H9 (cell line): ENCODE data around the gene ARAP2. TPM values are rescaled to one million over a fixed set of nuclear protein-coding genes. Genes with fewer than 3 reads are reported as not detected.

Experiments
- DNase-seq: peaks from one replicate; pipeline ENCODE4 v3.0.0-alpha.2; 2017
- H2AFZ ChIP-seq: one replicate; pipeline ENCODE4 v1.6.1; 2013; ENCODE audit warnings: mild to moderate bottlenecking, low read length, control low read depth, moderate library complexity
- H2AK5ac ChIP-seq: 2 replicates; pipeline ENCODE4 v1.6.1; 2013; ENCODE audit warnings: low read length, control low read depth, mixed read lengths; ENCODE audit not compliant: insufficient read length
- H2BK120ac ChIP-seq: one replicate; pipeline ENCODE4 v1.6.1; 2013; ENCODE audit warnings: low read depth, mild to moderate bottlenecking, low read length, control low read depth, inconsistent platforms; ENCODE audit not compliant: poor library complexity, severe bottlenecking
- H2BK12ac ChIP-seq: 2 replicates; pipeline ENCODE4 v1.6.1; 2013; ENCODE audit warnings: low read length, control low read depth, mixed read lengths, low read depth; ENCODE audit not compliant: insufficient read length
- H2BK15ac ChIP-seq: 2 replicates; pipeline ENCODE4 v1.6.1; 2013; ENCODE audit warnings: low read depth, low read length, control low read depth
- H2BK20ac ChIP-seq: one replicate; pipeline ENCODE4 v1.6.1; 2013; ENCODE audit warnings: low read depth, mild to moderate bottlenecking, low read length, control low read depth, inconsistent platforms; ENCODE audit not compliant: poor library complexity, severe bottlenecking
- H2BK5ac ChIP-seq: 2 replicates; pipeline ENCODE4 v1.6.1; 2013; ENCODE audit warnings: low read length, control low read depth, mixed read lengths; ENCODE audit not compliant: insufficient read length
- H3K14ac ChIP-seq: 2 replicates; pipeline ENCODE4 v1.6.1; 2013; ENCODE audit warnings: low read length, control low read depth; ENCODE audit not compliant: insufficient read depth
- H3K18ac ChIP-seq: 2 replicates; pipeline ENCODE4 v1.6.1; 2013; ENCODE audit warnings: low read depth, mild to moderate bottlenecking, mixed read lengths, low read length, control low read depth; ENCODE audit not compliant: insufficient read length
- H3K23ac ChIP-seq: 2 replicates; pipeline ENCODE4 v1.6.1; 2013; ENCODE audit warnings: low read length, control low read depth, mixed read lengths, low read depth; ENCODE audit not compliant: insufficient read length
- H3K23me2 ChIP-seq: 2 replicates; pipeline ENCODE4 v1.6.1; 2013; ENCODE audit warnings: low read depth, mild to moderate bottlenecking, mixed read lengths, low read length, control low read depth; ENCODE audit not compliant: insufficient read length, poor library complexity, severe bottlenecking
- H3K27ac ChIP-seq: 2 replicates; pipeline ENCODE4 v1.5.1; 2013; ENCODE audit warnings: low read length, control low read depth, mixed read lengths, low read depth; ENCODE audit not compliant: insufficient read length
- H3K27me3 ChIP-seq: 2 replicates; pipeline ENCODE4 v1.6.1; 2013; ENCODE audit warnings: low read length, control low read depth, inconsistent platforms; ENCODE audit not compliant: insufficient read depth
- H3K4ac ChIP-seq: 2 replicates; pipeline ENCODE4 v1.6.1; 2013; ENCODE audit warnings: low read depth, mild to moderate bottlenecking, control low read depth, inconsistent platforms, low read length, moderate library complexity
- H3K4me1 ChIP-seq: 2 replicates; pipeline ENCODE4 v1.6.1; 2013; ENCODE audit warnings: low read length, control low read depth, inconsistent platforms; ENCODE audit not compliant: insufficient read depth
- H3K4me2 ChIP-seq: 2 replicates; pipeline ENCODE4 v1.6.1; 2013; ENCODE audit warnings: low read length, control low read depth, mixed read lengths; ENCODE audit not compliant: insufficient read length, insufficient read depth
- H3K56ac ChIP-seq: 2 replicates; pipeline ENCODE4 v1.6.1; 2013; ENCODE audit warnings: low read depth, mild to moderate bottlenecking, mixed read lengths, low read length, control low read depth; ENCODE audit not compliant: insufficient read length
- H3K79me1 ChIP-seq: 2 replicates; pipeline ENCODE4 v1.6.1; 2013; ENCODE audit warnings: low read depth, mild to moderate bottlenecking, moderate library complexity, low read length, control low read depth, inconsistent platforms; ENCODE audit not compliant: insufficient read depth, poor library complexity, severe bottlenecking
- H3K79me2 ChIP-seq: 2 replicates; pipeline ENCODE4 v1.6.1; 2013; ENCODE audit warnings: low read length, control low read depth, inconsistent platforms; ENCODE audit not compliant: insufficient read depth
- H3K9ac ChIP-seq: 2 replicates; pipeline ENCODE4 v1.6.1; 2013; ENCODE audit warnings: low read length, control low read depth, mixed read lengths; ENCODE audit not compliant: insufficient read length; ENCODE audit errors: extremely low read depth
- H3K9me3 ChIP-seq: one replicate; pipeline ENCODE4 v1.6.1; 2013; ENCODE audit warnings: low read depth, low read length, inconsistent platforms; ENCODE audit not compliant: control insufficient read depth
- H3T11ph ChIP-seq: one replicate; pipeline ENCODE4 v1.6.1; 2013; ENCODE audit warnings: mild to moderate bottlenecking, low read length, control low read depth, inconsistent platforms
- H4K20me1 ChIP-seq: one replicate; pipeline ENCODE4 v1.6.1; 2013; ENCODE audit not compliant: control insufficient read depth, insufficient read length, insufficient read depth
- H4K5ac ChIP-seq: 2 replicates; pipeline ENCODE4 v1.6.1; 2013; ENCODE audit warnings: low read depth, mild to moderate bottlenecking, mixed read lengths, low read length, control low read depth; ENCODE audit not compliant: insufficient read length
- H4K8ac ChIP-seq: replicated peaks from 2 replicates; pipeline ENCODE4 v1.6.1; 2013; ENCODE audit warnings: low read length, control low read depth, mixed read lengths, low read depth; ENCODE audit not compliant: insufficient read length
- H4K91ac ChIP-seq: 2 replicates; pipeline ENCODE4 v1.6.1; 2013; ENCODE audit warnings: low read depth, mild to moderate bottlenecking, moderate library complexity, mixed read lengths, low read length, control low read depth; ENCODE audit not compliant: insufficient read length
- H3K27ac Mint-ChIP-seq, 3 experiments: 2 replicates in 2 of 3; 3 replicates in 1 of 3; pipeline ENCODE4 v1.8.0; 2020 to 2021; ENCODE audit warnings: mixed read lengths in 3 of 3, mild to moderate bottlenecking in 1 of 3, moderate library complexity in 1 of 3
- H3K27me3 Mint-ChIP-seq: 2 replicates; pipeline ENCODE4 v1.8.0; 2021; ENCODE audit warnings: low read depth, mild to moderate bottlenecking, moderate library complexity, mixed read lengths
- H3K36me3 Mint-ChIP-seq, 3 experiments: 2 replicates in 2 of 3; 3 replicates in 1 of 3; pipeline ENCODE4 v1.8.0; 2020 to 2021; ENCODE audit warnings: low read depth in 3 of 3, mixed read lengths in 3 of 3; ENCODE audit not compliant: insufficient read depth in 1 of 3
- H3K4me1 Mint-ChIP-seq, 2 experiments: 2 replicates each; pipeline ENCODE4 v1.8.0; 2020; ENCODE audit warnings: mixed read lengths in 2 of 2
- H3K4me3 Mint-ChIP-seq, 2 experiments: 2 replicates in 1 of 2; 3 replicates in 1 of 2; pipeline ENCODE4 v1.8.0; 2020 to 2021; ENCODE audit warnings: mild to moderate bottlenecking in 2 of 2, mixed read lengths in 2 of 2, moderate library complexity in 1 of 2
- H3K9me3 Mint-ChIP-seq, 2 experiments: 2 replicates in 1 of 2; 3 replicates in 1 of 2; pipeline ENCODE4 v1.8.0; 2020; ENCODE audit warnings: mild to moderate bottlenecking in 2 of 2, mixed read lengths in 2 of 2, moderate library complexity in 1 of 2
- CTCF ChIP-seq: fragments of 200-600 bp; sonication (generic); conservative IDR thresholded peaks from 3 replicates; pipeline ENCODE4 v1.8.0; 2021; ENCODE audit warnings: antibody characterized with exemption, mild to moderate bottlenecking
- whole genome bisulfite sequencing: extraction: QIAGEN DNeasy Blood & Tissue Kit; methylation state at CpG from one replicate; pipeline ENCODE4 v1.1.7; 2013; ENCODE audit warnings: missing lambda C conversion rate, low lambda C conversion rate, mixed read lengths; ENCODE audit not compliant: insufficient read length; ENCODE audit errors: extremely low coverage; 5-methylcytosine and 5-hydroxymethylcytosine counted together
- total RNA-seq: library from RNA; stranded (reverse); gene quantifications from 2 replicates; pipeline ENCODE4 v1.2.1, GENCODE V29; 2021

ARAP2 gene
- total RNA-seq, 1 experiment from 2014 or later, result 6.3 TPM

- H3K79me1 ChIP-seq, result no peaks in the 10 kb centered on the region
- H3K18ac ChIP-seq, result no peak overlapping the region
- no peak overlapping the region for H3K27ac ChIP-seq
- H4K5ac ChIP-seq, result no peak overlapping the region
- H3K79me2 ChIP-seq, result no peaks in the 10 kb centered on the region
- no peak overlapping the region for H2AFZ ChIP-seq
- no CpG with 5 or more reads among the region's 6 CpGs for WGBS
- H3K9me3 Mint-ChIP-seq, result no peaks in the 10 kb centered on the region
- no peak overlapping the region for H3K27ac Mint-ChIP-seq
- H3K36me3 Mint-ChIP-seq, result no peaks in the 10 kb centered on the region
- no peaks in the 10 kb centered on the region; the same call in none of the 2 replicates for H3K27me3 Mint-ChIP-seq
- H3K27me3 ChIP-seq, result no peaks in the 10 kb centered on the region
- no peak overlapping the region for H2BK5ac ChIP-seq
- no peak overlapping the region for H3K56ac ChIP-seq
- no peak overlapping the region for H3K9ac ChIP-seq
- H4K91ac ChIP-seq, result no peak overlapping the region
- H4K20me1 ChIP-seq, result no peaks in the 10 kb centered on the region
- H2BK120ac ChIP-seq, result no peak overlapping the region
- TF ChIP-seq CTCF, result no peak
- H3K23ac ChIP-seq, result no peak overlapping the region
- no peak overlapping the region for H3K4ac ChIP-seq
- H3K4me3 Mint-ChIP-seq, result no peak overlapping the region
- H3K4me1 ChIP-seq, result no peaks in the 10 kb centered on the region
- no peak overlapping the region for H4K8ac ChIP-seq
- H3T11ph ChIP-seq, result no peak overlapping the region
- H3K9me3 ChIP-seq, result no peaks in the 10 kb centered on the region
- no peak overlapping the region for H2BK20ac ChIP-seq
- H2BK15ac ChIP-seq, result no peak overlapping the region
- H2AK5ac ChIP-seq, result no peak overlapping the region
- H3K4me2 ChIP-seq, result no peak overlapping the region
- H3K4me1 Mint-ChIP-seq, result no peaks in the 10 kb centered on the region
- H3K14ac ChIP-seq, result no peak overlapping the region
- no peaks in the 10 kb centered on the region for H3K23me2 ChIP-seq
- no peak for DNase-seq
- H2BK12ac ChIP-seq, result no peak overlapping the region
Measured at GRCh38 chr4:36285784-36286480, 41.6 kb upstream of the ARAP2 start.
